Skeletal muscle tissue (tissue), 4 donors: Measurements from ENCODE around the gene MYRFL. TPM values are rescaled to one million over a fixed set of nuclear protein-coding genes. Genes with fewer than 3 reads are reported as not detected.
"Not testable (repeated sequence)": the region's sequence is repeated elsewhere in the genome, so short reads cannot be mapped to it uniquely, and the experiment has no call there.

Experiments
- H3K27ac ChIP-seq: one replicate; pipeline ENCODE4 v1.7.0; 2013; ENCODE audit warnings: mild to moderate bottlenecking, low read depth, low read length, inconsistent platforms
- H3K27me3 ChIP-seq, 3 donors: one replicate each; pipeline ENCODE4 v1.7.0; 2013; ENCODE audit warnings: low read length in 3 of 3; ENCODE audit not compliant: control insufficient read depth in 3 of 3, insufficient read depth in 3 of 3
- H3K36me3 ChIP-seq, 3 donors: one replicate each; pipeline ENCODE4 v1.7.0; 2013; ENCODE audit warnings: low read length in 3 of 3; ENCODE audit not compliant: control insufficient read depth in 3 of 3, insufficient read depth in 3 of 3
- H3K4me1 ChIP-seq, 3 donors: one replicate each; pipeline ENCODE4 v1.7.0; 2013; ENCODE audit warnings: low read length in 3 of 3, mild to moderate bottlenecking in 3 of 3; ENCODE audit not compliant: control insufficient read depth in 3 of 3, insufficient read depth in 3 of 3
- H3K4me3 ChIP-seq, 3 donors: one replicate each; pipeline ENCODE4 v1.7.0; 2013; ENCODE audit warnings: low read length in 3 of 3
- H3K9ac ChIP-seq, 3 donors: one replicate each; pipeline ENCODE4 v1.7.0; 2013; ENCODE audit warnings: low read length in 3 of 3, mild to moderate bottlenecking in 3 of 3, moderate library complexity in 2 of 3, low read depth in 1 of 3
- H3K9me3 ChIP-seq, 3 donors: one replicate each; pipeline ENCODE4 v1.7.0; 2013; ENCODE audit warnings: low read length in 3 of 3; ENCODE audit not compliant: control insufficient read depth in 3 of 3
- total RNA-seq: library from RNA; depleted of rRNA; stranded (reverse); fragments of >200 nt; gene quantifications from one replicate; pipeline ENCODE4 v1.2.3, GENCODE V29; 2014
- donor health status: Osteomylitis.

Gene MYRFL
- total RNA-seq, 1 donor from 2014 or later: under 0.01 TPM

DNA sequence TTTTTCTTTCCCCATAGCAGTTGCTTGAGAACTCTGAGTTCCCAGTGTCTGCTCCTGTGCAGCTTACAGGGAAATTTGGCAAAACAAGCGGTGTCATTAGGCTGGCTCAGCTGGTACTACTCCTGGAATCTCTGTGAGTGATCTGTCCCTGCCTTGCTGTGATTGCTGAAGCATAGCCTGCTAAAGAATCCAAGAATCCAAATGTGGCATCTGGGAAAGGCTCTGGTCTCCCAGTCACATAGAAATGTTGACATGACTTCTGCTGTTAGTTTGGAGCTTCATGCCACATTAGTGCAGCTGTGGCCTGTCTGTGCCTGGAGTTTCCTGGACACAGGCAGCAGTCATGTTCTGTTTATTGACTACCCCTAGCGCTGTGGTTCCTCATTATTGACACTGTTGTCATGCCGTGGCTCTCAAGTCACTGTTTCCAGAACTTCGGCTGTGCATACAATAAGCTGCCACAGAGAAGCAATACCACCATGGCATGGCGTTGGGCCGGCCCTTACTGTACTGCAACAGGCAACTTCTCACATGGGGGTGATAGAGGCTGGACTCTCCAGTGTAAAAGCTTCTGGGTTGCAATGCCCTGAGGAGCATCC, 166.8 kb downstream of the MYRFL start:
- Histone ChIP-seq H3K27me3 (no peaks in the 10 kb centered on the region), H3K27ac (no peak overlapping the region), H3K9me3 (no peaks in the 10 kb centered on the region), H3K36me3 (no peaks in the 10 kb centered on the region), H3K4me1 (peaks cover 0 to 2% (median 0%) of the 10 kb centered on the region in 3 donors), H3K4me3 (no peak overlapping the region), H3K9ac (no peak overlapping the region)

DNA sequence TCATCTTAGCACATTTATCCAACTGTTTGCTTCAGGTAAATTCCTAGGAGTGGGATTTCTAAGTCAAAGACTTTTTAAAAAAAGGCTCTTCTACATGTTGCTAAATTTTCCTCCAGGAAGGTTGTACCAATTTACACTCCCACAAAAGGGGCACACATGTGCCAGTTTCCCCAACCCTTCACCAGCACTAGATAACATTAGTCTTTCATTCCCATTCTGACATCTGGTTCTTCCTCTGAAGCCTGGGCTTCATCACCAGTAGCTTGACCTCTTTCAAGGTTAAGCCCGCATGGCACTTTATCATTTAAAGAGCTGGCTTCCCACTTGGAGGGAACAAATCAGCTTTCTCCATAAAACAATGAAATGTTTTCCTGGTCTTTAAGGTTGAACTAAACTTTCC, 168.4 kb downstream of the MYRFL start:
- Histone ChIP-seq H3K9me3 (no peaks in the 10 kb centered on the region), H3K27ac (no peak overlapping the region), H3K36me3 (no peaks in the 10 kb centered on the region), H3K9ac (no peak overlapping the region), H3K4me1 (no peaks in the 10 kb centered on the region), H3K4me3 (no peak overlapping the region), H3K27me3 (no peaks in the 10 kb centered on the region)

DNA sequence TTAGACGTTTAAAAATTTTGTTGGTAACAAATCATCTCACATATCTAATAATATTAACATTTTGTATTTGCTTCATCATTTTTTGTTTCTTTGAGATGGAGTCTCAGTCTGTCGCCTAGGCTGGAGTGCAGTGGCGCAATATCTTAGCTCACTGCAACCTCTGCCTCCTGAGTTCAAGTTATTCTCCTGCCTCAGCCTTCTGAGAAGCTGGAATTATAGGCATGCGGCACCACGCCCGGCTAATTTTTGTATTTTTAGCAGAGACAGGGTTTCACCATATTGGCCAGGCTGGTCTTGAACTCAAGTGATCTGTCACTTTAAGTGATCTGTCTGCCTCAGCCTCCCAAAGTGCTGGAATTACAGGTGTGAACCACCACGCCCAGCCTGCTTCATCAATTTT, 169.1 kb downstream of the MYRFL start:
- H3K9me3 ChIP-seq, H3K27ac ChIP-seq, H3K9ac ChIP-seq, H3K27me3 ChIP-seq, H3K4me3 ChIP-seq, H3K4me1 ChIP-seq, H3K36me3 ChIP-seq: not testable (repeated sequence)

DNA sequence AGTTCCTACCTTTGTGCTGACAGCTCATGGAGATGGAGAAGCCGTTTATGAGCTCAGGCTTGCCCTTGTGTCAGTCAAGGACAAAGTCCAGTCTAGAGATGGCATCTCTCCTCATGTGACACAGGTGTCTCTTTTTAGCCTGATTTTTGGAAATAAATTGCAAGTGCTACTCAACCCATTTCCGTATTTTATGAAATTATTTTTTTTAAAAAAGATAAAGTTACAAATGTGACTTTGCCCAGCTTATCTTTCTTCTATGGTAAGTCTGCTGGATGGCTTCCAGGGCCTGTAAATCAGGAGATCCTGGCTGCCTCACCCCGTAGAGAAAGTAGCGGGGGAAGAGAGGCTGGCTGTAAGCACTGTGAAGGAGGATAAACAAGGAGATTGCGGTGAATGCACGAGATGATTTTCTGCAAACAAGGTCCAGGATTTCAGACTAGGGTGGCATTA, 169.7 kb downstream of the MYRFL start:
- no peak overlapping the region for H3K9ac ChIP-seq
- H3K4me1 ChIP-seq: no peaks in the 10 kb centered on the region
- H3K4me3 ChIP-seq: no peak overlapping the region
- H3K36me3 ChIP-seq: no peaks in the 10 kb centered on the region
- no peak overlapping the region for H3K27ac ChIP-seq
- H3K9me3 ChIP-seq: no peaks in the 10 kb centered on the region
- H3K27me3 ChIP-seq: no peaks in the 10 kb centered on the region

DNA sequence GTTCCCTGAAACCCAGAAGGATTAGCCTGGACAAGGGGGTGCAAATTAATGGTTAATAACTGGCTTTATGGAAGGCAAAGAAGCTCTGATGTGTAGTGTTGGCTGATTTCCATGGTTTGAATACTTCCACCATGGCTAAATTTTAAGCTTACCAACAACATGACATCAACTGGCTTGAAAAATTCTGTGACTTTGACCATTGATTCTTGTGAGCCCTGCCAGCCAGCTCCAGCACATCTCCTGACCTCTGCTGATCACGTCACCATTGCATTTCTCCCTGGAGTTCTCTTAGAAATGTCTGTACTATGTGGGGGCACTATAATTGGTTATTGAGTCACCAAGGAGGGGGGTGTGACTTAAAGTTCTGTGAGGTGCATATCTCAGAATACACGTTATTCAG, 171.2 kb downstream of the MYRFL start:
- Histone ChIP-seq H3K9me3 (no peaks in the 10 kb centered on the region), H3K27ac (no peak overlapping the region), H3K4me1 (no peaks in the 10 kb centered on the region), H3K27me3 (no peaks in the 10 kb centered on the region), H3K4me3 (no peak overlapping the region), H3K9ac (no peak overlapping the region), H3K36me3 (no peaks in the 10 kb centered on the region)

DNA sequence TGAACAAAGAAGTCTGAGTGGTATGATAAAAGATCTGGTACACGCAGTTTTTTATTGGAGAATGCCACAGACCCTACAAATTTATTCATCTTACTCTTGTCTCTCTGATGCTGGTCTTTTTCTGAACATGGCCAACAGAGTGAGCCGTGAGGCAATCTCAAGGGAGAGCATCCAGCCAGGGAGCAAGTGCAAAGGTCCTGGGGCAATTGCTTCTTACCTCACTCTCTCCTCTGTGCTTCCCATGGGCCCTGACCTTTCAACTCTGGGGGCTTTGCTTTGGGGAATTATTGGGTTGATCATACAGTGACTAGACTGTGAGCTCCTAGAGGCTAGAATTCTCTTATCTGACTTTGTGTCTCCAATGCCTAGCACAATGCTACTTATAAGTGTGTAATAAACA, 171.7 kb downstream of the MYRFL start:
- Histone ChIP-seq H3K4me3 (no peak overlapping the region), H3K36me3 (no peaks in the 10 kb centered on the region), H3K4me1 (no peaks in the 10 kb centered on the region), H3K9ac (no peak overlapping the region), H3K27ac (no peak overlapping the region), H3K27me3 (no peaks in the 10 kb centered on the region), H3K9me3 (no peaks in the 10 kb centered on the region)

DNA sequence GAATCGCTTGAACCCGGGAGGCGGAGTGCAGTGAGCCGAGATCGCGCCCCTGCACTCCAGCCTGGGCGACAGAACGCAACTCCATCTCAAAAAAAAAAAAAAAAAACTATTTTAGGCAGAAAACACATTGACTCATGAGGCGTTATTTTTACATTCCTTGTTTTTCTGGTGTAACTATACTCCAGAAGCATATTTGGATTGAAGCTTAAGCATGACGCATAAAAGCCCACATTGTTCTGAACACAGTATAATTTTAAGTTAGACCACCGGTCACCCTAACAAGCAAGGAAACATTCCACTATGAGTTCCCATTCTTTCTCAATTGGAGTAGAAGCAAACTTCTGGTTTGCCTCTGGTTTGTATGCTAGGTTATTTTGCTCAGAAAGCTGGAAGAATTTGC, 173.0 kb downstream of the MYRFL start:
- Histone ChIP-seq H3K4me3 (no peak overlapping the region), H3K36me3 (no peaks in the 10 kb centered on the region), H3K9ac (no peak overlapping the region), H3K4me1 (peaks cover 3 to 7% (median 3%) of the 10 kb centered on the region in 3 donors), H3K9me3 (no peaks in the 10 kb centered on the region), H3K27me3 (no peaks in the 10 kb centered on the region), H3K27ac (no peak overlapping the region)

DNA sequence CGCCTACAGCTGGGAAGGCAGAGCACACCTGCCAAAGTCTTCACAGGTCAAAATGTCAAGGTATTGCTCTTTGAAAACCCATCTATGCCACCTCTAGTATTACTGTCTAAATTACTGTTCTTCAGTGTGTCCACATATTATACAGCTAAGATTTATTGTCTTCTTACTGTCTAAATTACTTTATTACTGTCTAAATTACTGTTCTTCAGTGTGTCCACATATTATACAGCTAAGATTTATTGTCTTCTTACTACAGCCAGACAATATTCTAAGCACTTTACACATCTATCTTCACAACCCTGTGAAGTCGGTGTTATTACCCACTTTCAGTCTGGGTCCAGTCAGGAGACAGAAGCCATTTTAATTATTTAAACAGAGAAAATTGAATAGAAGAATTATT, 173.9 kb downstream of the MYRFL start:
- Histone ChIP-seq H3K27ac (no peak overlapping the region), H3K9me3 (no peaks in the 10 kb centered on the region), H3K27me3 (no peaks in the 10 kb centered on the region), H3K36me3 (no peaks in the 10 kb centered on the region), H3K9ac (no peak overlapping the region), H3K4me3 (no peak overlapping the region), H3K4me1 (peaks cover 3 to 7% (median 3%) of the 10 kb centered on the region in 3 donors)

DNA sequence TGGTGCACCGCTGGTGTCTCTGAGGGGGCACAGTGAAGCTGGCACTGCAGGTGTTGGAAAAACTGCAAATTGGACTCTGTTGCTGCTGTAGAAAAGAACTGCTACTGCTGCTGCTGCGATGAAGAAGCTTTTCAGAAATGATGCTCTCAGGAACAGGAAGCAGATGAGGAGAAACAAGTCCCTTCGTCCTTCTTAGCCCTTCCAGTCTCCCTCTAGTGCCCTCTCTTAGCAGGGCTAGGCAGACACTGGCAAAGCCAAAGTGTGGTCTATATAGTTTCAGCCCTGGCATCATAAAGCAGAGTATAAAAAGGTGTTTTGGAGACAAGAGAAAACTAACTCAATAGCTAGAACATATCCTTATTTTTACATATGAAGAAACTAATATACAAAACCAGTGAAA, 174.5 kb downstream of the MYRFL start:
- H3K27ac ChIP-seq: no peak overlapping the region
- no peak overlapping the region for H3K9ac ChIP-seq
- H3K9me3 ChIP-seq: no peaks in the 10 kb centered on the region

DNA sequence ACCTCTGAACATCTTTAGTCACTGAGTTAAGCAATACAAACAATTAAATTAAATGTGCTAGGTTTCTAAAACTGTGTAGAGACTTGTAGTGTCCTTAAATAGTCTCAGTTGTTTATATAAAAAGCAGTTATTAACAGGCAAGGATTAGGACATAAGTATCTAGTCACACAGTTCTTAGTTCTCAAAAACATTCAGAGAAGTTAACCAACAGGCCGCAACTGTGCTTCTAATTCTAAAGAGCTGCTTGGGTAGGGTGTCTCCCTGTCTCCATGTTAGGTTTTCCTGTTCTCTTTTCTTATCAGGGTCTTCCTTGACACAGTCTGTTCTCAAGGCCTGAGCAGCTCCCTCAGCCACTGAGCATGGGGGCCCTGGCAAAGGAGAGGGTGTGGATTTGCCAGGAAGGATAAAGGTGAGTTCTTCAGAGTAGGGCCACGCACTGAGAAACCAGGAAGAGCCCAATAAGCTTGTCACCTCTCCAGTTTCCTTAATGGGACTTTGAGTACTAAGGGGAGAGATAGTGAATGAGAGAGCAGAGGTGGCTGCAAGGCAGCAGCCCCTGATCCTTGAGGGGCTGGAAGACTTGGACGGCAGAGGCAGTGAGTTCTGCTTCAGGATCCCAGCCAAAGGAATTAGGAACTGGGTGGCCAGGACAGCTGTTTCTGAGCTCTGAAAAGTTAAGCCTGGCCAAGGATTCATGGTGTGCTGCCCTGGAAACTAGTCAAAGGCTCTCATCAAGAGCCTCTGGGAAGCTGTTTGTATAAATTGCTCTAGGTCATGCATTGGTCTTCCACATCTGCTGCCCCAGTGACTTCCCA, 177.3 kb downstream of the MYRFL start:
- H3K9me3 ChIP-seq: peaks cover 0 to 3% (median 0%) of the 10 kb centered on the region in 3 donors
- H3K27me3 ChIP-seq: no peaks in the 10 kb centered on the region
- H3K36me3 ChIP-seq: no peaks in the 10 kb centered on the region
- no peak overlapping the region for H3K9ac ChIP-seq
- H3K4me3 ChIP-seq: no peak overlapping the region
- H3K4me1 ChIP-seq: peaks cover 3 to 7% (median 3%) of the 10 kb centered on the region in 3 donors
- peak overlapping the region; percentile 38 for H3K27ac ChIP-seq

More for the DNA sequence above, 174.5 kb downstream of the MYRFL start:
- H3K27me3 ChIP-seq: no peaks in the 10 kb centered on the region
- peaks cover 3 to 7% (median 3%) of the 10 kb centered on the region in 3 donors for H3K4me1 ChIP-seq
- no peak overlapping the region for H3K4me3 ChIP-seq
- no peaks in the 10 kb centered on the region for H3K36me3 ChIP-seq
